Left lung (tissue), 10 donors: ENCODE data around the gene AIP. TPM values are rescaled to one million over a fixed set of nuclear protein-coding genes. Genes with fewer than 3 reads are reported as not detected.
"Not testable (repeated sequence)": the region's sequence is repeated elsewhere in the genome, so short reads cannot be mapped to it uniquely, and the experiment has no call there.

Source experiments
- ATAC-seq: fragments of 200-7000 bp; cut with Tn5 transposase; one replicate; pipeline ENCODE4 v1.9.1; 2020; ENCODE audit warnings: moderate library complexity
- DNase-seq, 4 donors: peaks; one replicate each; pipeline ENCODE4 v3.0.0-alpha.2; 2013 to 2020
- H3K27ac ChIP-seq, 2 donors: fragments of 200-600 bp; sonication (generic) in 1 of 2; one replicate each; pipeline versions ENCODE4 v1.5.0 to v1.8.0; 2020 to 2021
- H3K27me3 ChIP-seq, 2 donors: fragments of 200-600 bp; sonication (generic) in 1 of 2; one replicate each; pipeline versions ENCODE4 v1.5.0 to v1.8.0; 2020 to 2021
- H3K36me3 ChIP-seq, 2 donors: fragments of 200-600 bp; sonication (generic) in 1 of 2; one replicate each; pipeline versions ENCODE4 v1.5.0 to v1.8.0; 2020 to 2021
- H3K4me1 ChIP-seq, 2 donors: fragments of 200-600 bp; one replicate each; pipeline ENCODE4 v1.8.0; 2021
- H3K4me3 ChIP-seq, 2 donors: fragments of 200-600 bp; sonication (generic) in 1 of 2; one replicate each; pipeline versions ENCODE4 v1.5.0 to v1.8.0; 2020 to 2021; ENCODE audit warnings: mild to moderate bottlenecking in 1 of 2
- H3K9me3 ChIP-seq, 2 donors: fragments of 200-600 bp; sonication (generic) in 1 of 2; one replicate each; pipeline versions ENCODE4 v1.5.0 to v1.8.0; 2020 to 2021
- intact Hi-C, 2 donors: fragments of 100-400 bp; cut with DNase I; formaldehyde crosslinking; loops; one replicate each; pipeline versions ENCODE4 v1.11.2 to v1.14.2; 2022
- polyA plus RNA-seq, 6 donors: library from polyadenylated mRNA; unstranded; fragments of 120-200 nt; gene quantifications; one replicate each; pipeline ENCODE4 v1.2.1, GENCODE V29; 2013; ENCODE audit not compliant: insufficient read length in 6 of 6
- total RNA-seq, 2 donors: library from RNA; stranded (reverse); fragmentation: NEBNext Ultra II Directional; extraction: Animal tissue kit (Norgen Biotek cat#: 25700); gene quantifications; one replicate each; pipeline ENCODE4 v1.2.1, GENCODE V29; 2021
- TF ChIP-seq, protein P1 (sequence below), 2 donors: fragments of 200-600 bp; sonication (generic) in 1 of 2; IDR thresholded peaks; one replicate each; pipeline versions ENCODE4 v1.5.0 to v1.8.0; 2021; ENCODE audit warnings: antibody characterized with exemption in 2 of 2
- donor health status: DM: no; HTN: yes; CAD: no.
- donor health status: DM: no; HTN: no; CAD: no.

Gene AIP
- total and polyA plus RNA-seq, 8 donors: 55.7 to 68.2 (median 61.0) TPM

DNA sequence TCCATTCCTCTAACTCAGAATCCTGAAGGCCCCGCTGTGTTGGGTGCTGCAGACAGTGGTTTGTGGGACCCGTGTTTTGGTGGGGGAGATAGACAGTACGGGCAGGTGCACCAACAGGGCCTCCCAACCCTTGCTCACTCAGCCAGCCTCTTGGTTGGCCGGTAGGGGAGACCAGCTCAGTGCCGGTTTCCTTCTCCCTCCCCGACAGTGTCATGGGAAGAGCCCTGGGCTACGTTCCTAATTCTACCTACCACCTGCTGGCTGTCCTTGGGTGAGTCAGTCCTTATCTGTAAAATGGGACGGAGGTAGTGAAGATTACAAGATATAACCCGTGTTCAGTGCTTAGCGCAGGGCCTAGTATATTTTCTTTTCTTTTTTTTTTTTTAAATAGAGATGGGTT, 19.6 kb upstream of the AIP start:
- Histone ChIP-seq H3K4me3 (no peak overlapping the region), H3K36me3 (no peaks in the 10 kb centered on the region), H3K27ac (peak overlapping the region in 1 of 2 donors; percentile 87), H3K9me3 (no peaks in the 10 kb centered on the region), H3K27me3 (no peaks in the 10 kb centered on the region), H3K4me1 (peaks cover 8 to 39% of the 10 kb centered on the region in 2 donors)
- TF ChIP-seq, protein P1, sequence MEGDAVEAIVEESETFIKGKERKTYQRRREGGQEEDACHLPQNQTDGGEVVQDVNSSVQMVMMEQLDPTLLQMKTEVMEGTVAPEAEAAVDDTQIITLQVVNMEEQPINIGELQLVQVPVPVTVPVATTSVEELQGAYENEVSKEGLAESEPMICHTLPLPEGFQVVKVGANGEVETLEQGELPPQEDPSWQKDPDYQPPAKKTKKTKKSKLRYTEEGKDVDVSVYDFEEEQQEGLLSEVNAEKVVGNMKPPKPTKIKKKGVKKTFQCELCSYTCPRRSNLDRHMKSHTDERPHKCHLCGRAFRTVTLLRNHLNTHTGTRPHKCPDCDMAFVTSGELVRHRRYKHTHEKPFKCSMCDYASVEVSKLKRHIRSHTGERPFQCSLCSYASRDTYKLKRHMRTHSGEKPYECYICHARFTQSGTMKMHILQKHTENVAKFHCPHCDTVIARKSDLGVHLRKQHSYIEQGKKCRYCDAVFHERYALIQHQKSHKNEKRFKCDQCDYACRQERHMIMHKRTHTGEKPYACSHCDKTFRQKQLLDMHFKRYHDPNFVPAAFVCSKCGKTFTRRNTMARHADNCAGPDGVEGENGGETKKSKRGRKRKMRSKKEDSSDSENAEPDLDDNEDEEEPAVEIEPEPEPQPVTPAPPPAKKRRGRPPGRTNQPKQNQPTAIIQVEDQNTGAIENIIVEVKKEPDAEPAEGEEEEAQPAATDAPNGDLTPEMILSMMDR (IDR thresholded peaks at IDR 0.05): no peak
- intact Hi-C loops: no loop called here
- ATAC-seq (no peak), DNase-seq (no peak)

DNA sequence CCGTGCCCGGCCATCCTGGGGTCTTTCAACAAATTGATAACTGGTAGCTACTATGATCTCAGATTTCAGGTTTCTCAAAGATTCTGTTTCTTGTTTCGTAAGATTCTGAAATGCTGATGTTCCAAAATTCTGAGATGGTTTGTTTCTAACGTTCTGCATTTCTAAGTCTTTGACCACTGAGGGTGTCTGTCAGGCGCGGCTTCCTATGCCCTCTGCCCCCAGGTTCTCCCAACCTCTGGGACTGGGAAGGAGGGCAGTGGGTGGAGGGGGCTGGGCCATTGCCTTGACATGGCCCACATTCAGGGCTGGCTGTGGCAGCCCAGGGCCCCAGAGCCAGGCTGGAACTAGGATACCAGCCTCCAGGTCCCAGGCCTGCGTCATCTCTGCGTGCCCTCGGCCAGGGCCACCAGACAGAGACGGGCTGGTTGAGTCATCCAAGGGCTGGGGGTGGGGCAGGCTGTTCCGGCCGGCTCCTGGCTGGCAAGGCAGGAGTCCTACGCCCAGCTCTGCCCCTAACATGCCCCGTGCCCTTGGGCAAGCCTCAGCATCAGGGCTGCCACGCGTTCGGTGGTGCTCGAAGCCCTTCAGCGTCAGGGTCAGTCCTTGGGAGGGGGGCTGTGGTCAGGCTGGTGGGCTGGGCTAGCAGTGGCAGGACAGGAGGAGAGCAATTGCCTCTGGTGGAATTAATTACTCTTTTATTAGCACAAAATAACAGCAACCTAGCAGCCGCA, 19.0 kb upstream of the AIP start:
- ATAC-seq (peak; percentile 45), DNase-seq (peak in 2 of 4 donors; percentile 84 to 91)
- H3K4me3 ChIP-seq: peak overlapping the region; percentile 46 to 66

DNA sequence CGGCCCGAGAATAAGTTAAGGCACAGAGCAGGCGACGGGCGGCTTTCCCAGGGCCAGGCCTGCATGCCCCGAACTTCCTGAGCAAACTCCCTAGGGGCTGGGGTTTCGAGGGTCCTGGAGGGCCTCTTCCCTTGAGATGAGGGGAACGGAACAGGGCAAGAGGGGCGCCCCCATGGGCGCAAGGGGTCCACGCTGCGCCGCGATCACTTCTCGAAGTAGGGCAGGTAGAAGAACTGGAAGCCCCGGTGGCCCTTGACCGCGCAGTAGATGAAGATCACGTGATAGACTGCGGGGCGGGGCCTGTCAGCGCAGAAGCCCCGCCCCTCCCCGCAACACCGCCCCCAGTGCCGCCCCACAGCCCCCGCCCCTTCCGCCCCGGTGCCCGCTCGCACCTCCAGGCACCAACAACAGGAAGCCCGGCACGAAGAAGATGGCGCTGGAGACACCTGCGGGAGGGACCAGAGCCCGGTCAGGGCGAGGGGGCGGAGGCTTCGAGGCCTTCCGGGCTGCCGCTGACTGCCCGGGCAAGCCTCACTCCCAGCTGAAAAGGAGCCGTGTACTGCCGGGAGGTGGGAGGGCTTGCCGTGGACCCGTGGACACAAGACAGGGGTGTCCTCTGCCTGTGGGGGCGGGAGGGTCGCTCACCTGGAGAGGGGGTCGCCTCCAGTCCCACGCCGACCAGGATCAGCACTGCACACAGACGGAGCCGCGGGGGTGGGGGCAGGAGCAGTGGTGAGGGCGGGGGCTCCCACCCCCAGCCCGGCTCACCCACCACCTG, 18.2 kb upstream of the AIP start:
- Histone ChIP-seq H3K9me3 (no peaks in the 10 kb centered on the region), H3K4me3 (peak overlapping the region; percentile 46 to 66), H3K4me1 (peaks cover 11 to 47% of the 10 kb centered on the region in 2 donors), H3K27me3 (no peaks in the 10 kb centered on the region), H3K27ac (peak overlapping the region; percentile 84 to 87), H3K36me3 (no peaks in the 10 kb centered on the region)
- intact Hi-C loops: no loop called here
- TF ChIP-seq, protein P1 (IDR thresholded peaks at IDR 0.05): no peak
- ATAC-seq (peak; percentile 82), DNase-seq (peak in 3 of 4 donors; percentile 80 to 97 (median 93))

More for the DNA sequence above, 19.0 kb upstream of the AIP start:
- H3K36me3 ChIP-seq: no peaks in the 10 kb centered on the region
- peaks cover 10 to 44% of the 10 kb centered on the region in 2 donors for H3K4me1 ChIP-seq
- intact Hi-C loops: no loop called here
- H3K27me3 ChIP-seq: no peaks in the 10 kb centered on the region
- TF ChIP-seq, protein P1 (IDR thresholded peaks at IDR 0.05): no peak
- no peaks in the 10 kb centered on the region for H3K9me3 ChIP-seq
- peak overlapping the region; percentile 84 to 87 for H3K27ac ChIP-seq

DNA sequence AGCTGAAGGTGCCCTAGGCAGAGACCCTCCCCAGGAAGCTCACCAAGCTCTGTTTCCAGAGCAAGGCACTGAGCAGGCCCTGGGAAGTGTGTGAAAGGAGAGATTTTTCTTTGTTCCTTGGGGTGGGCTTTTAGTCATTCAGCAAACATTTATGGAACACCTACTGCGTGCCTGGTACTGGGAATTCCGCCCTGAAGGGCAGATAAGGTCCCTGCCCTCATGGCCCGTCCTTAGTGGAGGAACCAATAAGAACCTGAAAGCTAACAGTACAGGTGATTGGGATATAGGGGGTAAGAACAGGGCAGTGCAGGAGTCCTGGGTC, 17.7 kb upstream of the AIP start:
- no peak for ATAC-seq
- H3K27ac ChIP-seq: peak overlapping the region; percentile 84 to 87
- peak overlapping the region; percentile 46 to 66 for H3K4me3 ChIP-seq
- H3K27me3 ChIP-seq: no peaks in the 10 kb centered on the region
- no peak for DNase-seq
- H3K36me3 ChIP-seq: no peaks in the 10 kb centered on the region
- peaks cover 13 to 50% of the 10 kb centered on the region in 2 donors for H3K4me1 ChIP-seq
- H3K9me3 ChIP-seq: no peaks in the 10 kb centered on the region
- intact Hi-C loops: no loop called here
- TF ChIP-seq, protein P1 (IDR thresholded peaks at IDR 0.05): no peak

GRCh38 chr11:67465530-67465929, 17.3 kb upstream of the AIP start:
- DNase-seq, intact Hi-C loops, H3K9me3 ChIP-seq, H3K36me3 ChIP-seq, H3K27me3 ChIP-seq, ATAC-seq: not testable (repeated sequence)
- Histone ChIP-seq H3K4me3 (peak overlapping the region; percentile 46 to 66), H3K27ac (peak overlapping the region in 1 of 2 donors; percentile 84), H3K4me1 (peaks cover 13 to 50% of the 10 kb centered on the region in 2 donors)
